AG10803 (cell line): Measurements from ENCODE around the gene ITSN1.

ENCODE experiments used
- DNase-seq: peaks from one replicate; pipeline ENCODE4 v3.0.0; 2010; ENCODE audit warnings: low read depth
- H3K4me3 ChIP-seq: 2 replicates; pipeline ENCODE4 v1.5.1; 2011; ENCODE audit warnings: mild to moderate bottlenecking, low read length, control low read depth
- CTCF ChIP-seq: conservative IDR thresholded peaks from 2 replicates; pipeline ENCODE4 v1.5.1; 2011; ENCODE audit warnings: mild to moderate bottlenecking, low read length, control low read depth, inconsistent platforms

Gene ITSN1

GRCh38 chr21:33763582-33763899 is 121.2 kb downstream of the ITSN1 start:
- no peak overlapping the region for H3K4me3 ChIP-seq

GRCh38 chr21:33767236-33767635 is 124.9 kb downstream of the ITSN1 start:
- no peak for TF ChIP-seq CTCF
- peak; percentile 76 for DNase-seq
- H3K4me3 ChIP-seq = no peak overlapping the region

More at GRCh38 chr21:33763582-33763899, 121.2 kb downstream of the ITSN1 start:
- no peak for DNase-seq
- no peak for TF ChIP-seq CTCF

- DNase-seq = no peak
- no peak for TF ChIP-seq CTCF
- H3K4me3 ChIP-seq = no peak overlapping the region
Observed at GRCh38 chr21:33767960-33768359, 125.7 kb downstream of the ITSN1 start.

- no peak overlapping the region for H3K4me3 ChIP-seq
- no peak for TF ChIP-seq CTCF
- no peak for DNase-seq
Observed at GRCh38 chr21:33769057-33769456, 126.8 kb downstream of the ITSN1 start.

GRCh38 chr21:33770542-33770941 is 128.2 kb downstream of the ITSN1 start:
- DNase-seq = no peak
- no peak for TF ChIP-seq CTCF
- no peak overlapping the region for H3K4me3 ChIP-seq

- no peak overlapping the region for H3K4me3 ChIP-seq
- no peak for DNase-seq
- TF ChIP-seq CTCF = no peak
Observed at GRCh38 chr21:33771976-33772375, 129.7 kb downstream of the ITSN1 start.

- TF ChIP-seq CTCF = no peak
- DNase-seq = no peak
- no peak overlapping the region for H3K4me3 ChIP-seq
Observed at GRCh38 chr21:33774551-33774950, 132.2 kb downstream of the ITSN1 start.
